ENCODE measurements around the gene HCFC1R1. TPM values are rescaled to one million over a fixed set of nuclear protein-coding genes. Genes with fewer than 3 reads are reported as not detected.
A peak's percentile ranks its signal among the peaks of the same experiment; 100 is the strongest.
"Not testable (repeated sequence)": the region's sequence is repeated elsewhere in the genome, so short reads cannot be mapped to it uniquely, and the experiment has no call there.

The HCFC1R1 gene
- total RNA-seq, 1 donor from 2014 or later, result 1.6 TPM

DNA sequence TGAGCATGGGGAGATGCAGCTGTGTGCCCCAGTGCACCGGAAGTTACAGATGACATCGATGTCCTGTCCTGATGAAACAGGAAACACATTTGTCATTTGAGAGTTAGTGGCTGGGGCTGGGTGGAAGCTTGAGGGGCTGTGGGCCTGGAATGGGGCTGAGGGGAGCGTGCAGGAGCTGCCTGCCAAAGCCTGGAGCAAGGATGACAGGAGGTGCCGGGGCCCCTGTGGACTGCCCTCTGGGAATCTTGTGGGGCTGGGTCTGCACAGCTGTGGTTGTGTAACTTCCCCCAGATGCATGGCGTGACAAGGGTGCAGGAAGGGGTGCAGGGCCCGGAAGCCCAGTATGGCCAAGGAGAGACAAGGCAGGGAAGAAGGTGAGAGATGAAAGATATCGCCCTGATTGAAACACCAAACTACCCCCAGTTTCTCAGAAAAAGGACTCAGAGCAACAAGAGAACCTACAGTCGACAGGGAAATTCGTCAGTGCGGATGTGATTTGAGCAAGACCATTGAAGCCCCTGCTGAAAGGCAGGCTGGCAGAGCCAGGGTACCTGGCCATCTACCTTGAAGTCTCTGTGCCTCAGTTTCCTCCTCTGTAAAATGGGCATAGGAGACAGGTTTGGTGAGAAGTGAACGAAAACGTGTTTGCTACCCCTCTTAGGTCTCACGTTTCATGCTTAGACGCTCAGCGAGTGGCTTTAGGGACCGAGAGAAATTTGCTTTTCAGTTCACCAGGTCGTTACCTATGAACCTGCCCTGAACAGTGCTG is 31.4 kb upstream of the HCFC1R1 start:
- Mint-ChIP-seq H3K27me3 (ENCODE audit: insufficient read depth, low read depth) (peaks cover 12% of the 10 kb centered on the region), H3K9me3 (no peaks in the 10 kb centered on the region), H3K36me3 (peaks cover 5% of the 10 kb centered on the region), H3K4me1 (peaks cover 12% of the 10 kb centered on the region), H3K27ac (no peak overlapping the region), H3K4me3 (peak overlapping the region; percentile 58)
- H3F3A ChIP-seq (ENCODE audit: low read depth), result peaks cover 5% of the 10 kb centered on the region
- no peaks in the 10 kb centered on the region for H3K36me3 ChIP-seq
- peaks cover 4% of the 10 kb centered on the region for H3K4me1 ChIP-seq
- peaks cover 16% of the 10 kb centered on the region for H4K20me1 ChIP-seq (ENCODE audit: low read depth)
- DNase-seq (ENCODE audit: low spot score), result no peak
- no peak overlapping the region for H3K27ac ChIP-seq
- no peak overlapping the region for H3K4me3 ChIP-seq
- no peak overlapping the region for H3K4me2 ChIP-seq
- H3K9ac ChIP-seq, result no peak overlapping the region
- H3K79me2 ChIP-seq (ENCODE audit: low read depth), result no peaks in the 10 kb centered on the region
- TF ChIP-seq EZH2 (IDR thresholded peaks at IDR 0.05) (no peak), EZH2phosphoT487 (IDR thresholded peaks at IDR 0.05) (no peak)
- TF ChIP-seq, protein P1, sequence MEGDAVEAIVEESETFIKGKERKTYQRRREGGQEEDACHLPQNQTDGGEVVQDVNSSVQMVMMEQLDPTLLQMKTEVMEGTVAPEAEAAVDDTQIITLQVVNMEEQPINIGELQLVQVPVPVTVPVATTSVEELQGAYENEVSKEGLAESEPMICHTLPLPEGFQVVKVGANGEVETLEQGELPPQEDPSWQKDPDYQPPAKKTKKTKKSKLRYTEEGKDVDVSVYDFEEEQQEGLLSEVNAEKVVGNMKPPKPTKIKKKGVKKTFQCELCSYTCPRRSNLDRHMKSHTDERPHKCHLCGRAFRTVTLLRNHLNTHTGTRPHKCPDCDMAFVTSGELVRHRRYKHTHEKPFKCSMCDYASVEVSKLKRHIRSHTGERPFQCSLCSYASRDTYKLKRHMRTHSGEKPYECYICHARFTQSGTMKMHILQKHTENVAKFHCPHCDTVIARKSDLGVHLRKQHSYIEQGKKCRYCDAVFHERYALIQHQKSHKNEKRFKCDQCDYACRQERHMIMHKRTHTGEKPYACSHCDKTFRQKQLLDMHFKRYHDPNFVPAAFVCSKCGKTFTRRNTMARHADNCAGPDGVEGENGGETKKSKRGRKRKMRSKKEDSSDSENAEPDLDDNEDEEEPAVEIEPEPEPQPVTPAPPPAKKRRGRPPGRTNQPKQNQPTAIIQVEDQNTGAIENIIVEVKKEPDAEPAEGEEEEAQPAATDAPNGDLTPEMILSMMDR (IDR thresholded peaks at IDR 0.05), result no peak
- peaks cover 42% of the 10 kb centered on the region for H3K27me3 ChIP-seq
- H2AFZ ChIP-seq (replicated peaks), result no peak overlapping the region
- no peaks in the 10 kb centered on the region for H3K9me3 ChIP-seq (ENCODE audit: low read depth)

DNA sequence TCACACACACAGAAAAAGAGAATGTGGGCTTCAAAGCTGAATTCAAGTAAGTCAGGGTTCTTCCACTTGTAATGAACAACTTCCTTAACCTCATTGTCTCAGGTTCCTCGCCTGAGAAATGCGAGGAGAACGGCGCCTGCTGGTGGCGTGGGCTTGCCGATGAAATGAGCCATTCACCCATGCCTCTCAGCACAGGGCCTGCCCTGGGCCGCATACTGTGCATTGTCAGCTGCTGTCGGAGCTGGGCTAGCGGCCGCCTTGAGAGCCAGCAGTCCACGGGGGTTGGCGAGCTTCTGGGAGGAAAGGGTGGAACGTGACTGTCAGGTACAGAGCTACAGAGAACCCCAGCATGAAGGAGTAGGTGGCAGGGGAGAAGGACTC is 29.6 kb upstream of the HCFC1R1 start:
- not testable (repeated sequence) for H3K9ac ChIP-seq; H3K27ac Mint-ChIP-seq; H2AFZ ChIP-seq (replicated peaks)

DNA sequence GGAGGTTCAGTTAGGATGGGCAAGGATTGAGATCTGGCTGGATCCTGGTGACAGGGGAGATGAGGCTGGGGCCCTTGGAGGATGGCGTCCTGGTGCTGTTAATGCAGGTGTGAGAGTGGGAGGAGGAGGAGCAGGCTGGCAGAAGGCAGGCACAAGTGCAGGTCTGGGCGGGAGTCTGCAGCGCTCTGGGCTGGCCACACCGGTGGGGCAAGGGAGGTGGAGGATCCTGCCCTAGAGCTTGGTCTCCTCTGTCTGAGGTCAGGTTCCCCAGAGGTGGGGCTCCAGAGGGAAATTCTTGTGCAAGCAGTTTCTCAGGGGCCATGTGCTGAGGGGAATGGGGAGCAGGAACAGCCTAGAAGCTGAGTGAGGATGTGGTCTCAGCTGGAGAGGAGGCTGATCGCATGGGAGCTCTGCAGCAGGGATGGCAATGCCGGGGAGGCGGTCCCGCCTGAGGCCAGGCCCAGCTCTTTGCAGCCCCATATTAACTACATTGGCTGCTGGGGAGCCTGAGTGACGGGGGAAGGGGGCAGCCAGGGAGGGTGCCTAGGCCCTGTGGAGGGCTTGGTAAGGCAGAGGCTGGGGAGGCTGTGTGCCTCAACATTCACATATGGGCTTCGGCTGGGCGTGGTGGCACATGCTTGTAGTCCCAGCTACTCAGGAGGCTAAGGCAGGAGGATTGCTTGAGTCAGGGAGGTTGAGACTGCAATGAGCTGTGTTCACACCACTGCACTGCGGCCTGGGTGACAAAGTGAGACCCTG is 29.0 kb upstream of the HCFC1R1 start:
- peaks cover 21% of the 10 kb centered on the region for H3K27me3 Mint-ChIP-seq (ENCODE audit: insufficient read depth, low read depth)
- H3F3A ChIP-seq (ENCODE audit: low read depth); H3K4me3 Mint-ChIP-seq; DNase-seq (ENCODE audit: low spot score); H3K36me3 ChIP-seq; H2AFZ ChIP-seq (replicated peaks); H3K4me1 Mint-ChIP-seq; H3K27ac Mint-ChIP-seq; H3K4me2 ChIP-seq; H3K36me3 Mint-ChIP-seq; H3K4me3 ChIP-seq; H3K9me3 Mint-ChIP-seq; H3K4me1 ChIP-seq; H3K9me3 ChIP-seq (ENCODE audit: low read depth); H3K79me2 ChIP-seq (ENCODE audit: low read depth); H3K27ac ChIP-seq; H3K9ac ChIP-seq: not testable (repeated sequence)
- Histone ChIP-seq H4K20me1 (ENCODE audit: low read depth) (peaks cover 14% of the 10 kb centered on the region), H3K27me3 (peaks cover 48% of the 10 kb centered on the region)

More for the DNA sequence above, 29.6 kb upstream of the HCFC1R1 start:
- H3K4me3 ChIP-seq; H3K36me3 Mint-ChIP-seq; H3K4me1 ChIP-seq; H3K9me3 Mint-ChIP-seq; H3K27ac ChIP-seq; DNase-seq (ENCODE audit: low spot score); H3K4me1 Mint-ChIP-seq; H3K9me3 ChIP-seq (ENCODE audit: low read depth); H3K79me2 ChIP-seq (ENCODE audit: low read depth); H3K4me3 Mint-ChIP-seq; H3F3A ChIP-seq (ENCODE audit: low read depth); H3K4me2 ChIP-seq; H3K36me3 ChIP-seq: not testable (repeated sequence)
- H3K27me3 ChIP-seq, result peaks cover 48% of the 10 kb centered on the region
- peaks cover 18% of the 10 kb centered on the region for H4K20me1 ChIP-seq (ENCODE audit: low read depth)
- peaks cover 15% of the 10 kb centered on the region for H3K27me3 Mint-ChIP-seq (ENCODE audit: insufficient read depth, low read depth)

DNA sequence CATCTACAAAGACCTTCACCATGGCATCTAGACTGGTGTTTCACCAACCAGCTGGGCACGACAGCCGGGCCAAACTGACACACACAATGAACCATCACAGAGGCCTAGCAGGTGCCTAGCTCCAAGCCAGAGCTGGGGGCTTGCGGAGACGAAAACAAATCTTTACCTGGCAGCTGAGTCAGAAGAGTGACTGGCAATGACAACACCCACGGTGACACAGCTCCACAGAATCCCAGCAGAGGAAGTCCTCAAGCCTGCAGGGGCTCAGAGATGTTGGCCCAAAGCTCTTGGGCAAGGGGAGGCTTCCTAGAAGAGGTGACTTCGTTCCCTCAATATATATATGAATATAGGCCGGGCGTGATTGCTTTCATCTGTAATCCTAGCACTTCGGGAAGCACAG is 27.8 kb upstream of the HCFC1R1 start:
- H3K27me3 ChIP-seq, result peaks cover 49% of the 10 kb centered on the region
- peaks cover 29% of the 10 kb centered on the region for H3K27me3 Mint-ChIP-seq (ENCODE audit: insufficient read depth, low read depth)
- H2AFZ ChIP-seq (replicated peaks), result no peak overlapping the region
- H3K4me2 ChIP-seq, result no peak overlapping the region
- no peaks in the 10 kb centered on the region for H3K4me1 ChIP-seq
- no peak overlapping the region for H3K4me3 ChIP-seq
- H3K9ac ChIP-seq, result no peak overlapping the region
- no peaks in the 10 kb centered on the region for H3K9me3 ChIP-seq (ENCODE audit: low read depth)
- peaks cover 5% of the 10 kb centered on the region for H3K36me3 Mint-ChIP-seq
- H3K36me3 ChIP-seq, result no peaks in the 10 kb centered on the region
- peaks cover 12% of the 10 kb centered on the region for H3F3A ChIP-seq (ENCODE audit: low read depth)
- no peaks in the 10 kb centered on the region for H3K9me3 Mint-ChIP-seq
- no peak overlapping the region for H3K27ac ChIP-seq
- H4K20me1 ChIP-seq (ENCODE audit: low read depth), result peaks cover 14% of the 10 kb centered on the region
- H3K27ac Mint-ChIP-seq, result no peak overlapping the region
- TF ChIP-seq EZH2phosphoT487 (IDR thresholded peaks at IDR 0.05) (no peak), EZH2 (IDR thresholded peaks at IDR 0.05) (no peak)
- TF ChIP-seq, protein P1 (IDR thresholded peaks at IDR 0.05), result no peak
- no peak overlapping the region for H3K4me3 Mint-ChIP-seq
- DNase-seq (ENCODE audit: low spot score), result no peak
- H3K79me2 ChIP-seq (ENCODE audit: low read depth), result no peaks in the 10 kb centered on the region
- H3K4me1 Mint-ChIP-seq, result peaks cover 5% of the 10 kb centered on the region
